H1 (cell line): Measurements from ENCODE around the gene WWC1. TPM values are rescaled to one million over a fixed set of nuclear protein-coding genes. Genes with fewer than 3 reads are reported as not detected.

Source experiments
- CTCF ChIA-PET: fragments of 300-600 bp; sonication (Branson Sonifier 250); formaldehyde crosslinking; loops from one replicate; lab custom pipeline; 2021; ENCODE audit not compliant: partially characterized antibody; lab: Charles Lee
- POLR2A ChIA-PET: fragments of 300-600 bp; sonication (Branson Sonifier 250); formaldehyde crosslinking; loops from one replicate; lab custom pipeline; 2021; ENCODE audit warnings: inconsistent platforms; ENCODE audit not compliant: partially characterized antibody; lab: Charles Lee
- DNase-seq, 2 experiments: peaks; one replicate each; pipeline versions ENCODE4 v3.0.0 to v3.0.0-alpha.2; 2010 to 2022; ENCODE audit warnings: low spot score in 2 of 2, low read depth in 1 of 2, mixed read lengths in 1 of 2
- FAIRE-seq: peaks from 2 replicates; lab custom pipeline; 2011; peaks lifted over from hg19 to GRCh38; lab: Jason Lieb, UNC
- H2AFZ ChIP-seq: 2 replicates; pipeline ENCODE4 v1.8.1; 2012; ENCODE audit warnings: low read length, inconsistent platforms
- H2AK5ac ChIP-seq: 2 replicates; pipeline ENCODE4 v1.6.1; 2013; ENCODE audit warnings: low read depth, low read length
- H2BK120ac ChIP-seq: replicated peaks from 2 replicates; pipeline ENCODE3; 2013; ENCODE audit warnings: low read depth, low read length, inconsistent platforms
- H2BK12ac ChIP-seq: 2 replicates; pipeline ENCODE4 v1.6.1; 2013; ENCODE audit warnings: low read depth, low read length
- H2BK15ac ChIP-seq: 2 replicates; pipeline ENCODE4 v1.6.1; 2013; ENCODE audit warnings: low read length
- H2BK20ac ChIP-seq: 2 replicates; pipeline ENCODE4 v1.6.1; 2013; ENCODE audit warnings: low read length
- H2BK5ac ChIP-seq: 2 replicates; pipeline ENCODE4 v1.6.1; 2013; ENCODE audit warnings: low read depth, low read length
- H3K14ac ChIP-seq: 2 replicates; pipeline ENCODE4 v1.6.1; 2013; ENCODE audit warnings: inconsistent platforms; ENCODE audit not compliant: insufficient read length
- H3K18ac ChIP-seq: 2 replicates; pipeline ENCODE4 v1.6.1; 2013; ENCODE audit warnings: low read length; ENCODE audit errors: extremely low read depth
- H3K23ac ChIP-seq: 2 replicates; pipeline ENCODE4 v1.6.1; 2013; ENCODE audit warnings: inconsistent platforms; ENCODE audit not compliant: insufficient read length
- H3K23me2 ChIP-seq: 2 replicates; pipeline ENCODE4 v1.6.1; 2013; ENCODE audit warnings: low read depth, low read length
- H3K27ac ChIP-seq: 2 replicates; pipeline ENCODE4 v1.6.1; 2011; ENCODE audit warnings: low read depth, low read length, inconsistent platforms
- H3K27me3 ChIP-seq, 4 experiments: replicated peaks in 1 of 4; 1 replicate in 1 of 4; 2 replicates in 3 of 4; pipeline versions ENCODE4 v1.6.1 to v1.8.1; 2011 to 2013; ENCODE audit warnings: low read length in 3 of 4, mild to moderate bottlenecking in 3 of 4, inconsistent platforms in 2 of 4, mixed read lengths in 2 of 4, moderate library complexity in 1 of 4; ENCODE audit not compliant: control insufficient read depth in 3 of 4, insufficient read depth in 3 of 4; ENCODE audit errors: extremely low read depth in 1 of 4
- H3K36me3 ChIP-seq, 4 experiments: 2 replicates each; pipeline versions ENCODE4 v1.6.1 to v1.8.1; 2011 to 2013; ENCODE audit warnings: mild to moderate bottlenecking in 4 of 4, low read length in 3 of 4, moderate library complexity in 2 of 4, control low read depth in 1 of 4, inconsistent platforms in 1 of 4; ENCODE audit not compliant: insufficient read depth in 4 of 4, control insufficient read depth in 2 of 4
- H3K4ac ChIP-seq: replicated peaks from 2 replicates; pipeline ENCODE3; 2013; ENCODE audit warnings: low read length, low read depth, mixed read lengths, inconsistent platforms; ENCODE audit not compliant: insufficient read length
- H3K4me1 ChIP-seq, 4 experiments: replicated peaks in 1 of 4; 1 replicate in 1 of 4; 2 replicates in 3 of 4; pipeline versions ENCODE4 v1.6.1 to v1.8.1; 2011 to 2013; ENCODE audit warnings: low read length in 3 of 4, inconsistent platforms in 2 of 4, mixed read lengths in 1 of 4; ENCODE audit not compliant: insufficient read depth in 4 of 4, control insufficient read depth in 3 of 4
- H3K4me2 ChIP-seq, 2 experiments: 2 replicates each; pipeline versions ENCODE4 v1.6.1 to v1.8.1; 2011 to 2013; ENCODE audit warnings: low read depth in 2 of 2, low read length in 2 of 2, control low read depth in 1 of 2, inconsistent platforms in 1 of 2, mild to moderate bottlenecking in 1 of 2; ENCODE audit not compliant: insufficient read depth in 1 of 2
- H3K4me3 ChIP-seq, 4 experiments: fragments of 200-600, 300-600 bp in 1 of 4; sonication (generic), shearing (Covaris generic), sonication (Bioruptor Twin) in 1 of 4; 2 replicates each; pipeline versions ENCODE4 v1.5.1 to v1.8.1; 2011 to 2016; ENCODE audit warnings: low read length in 4 of 4, low read depth in 3 of 4, control low read depth in 2 of 4, inconsistent platforms in 2 of 4, mild to moderate bottlenecking in 2 of 4, mixed read lengths in 1 of 4, moderate library complexity in 1 of 4; ENCODE audit not compliant: insufficient read depth in 2 of 4; ENCODE audit errors: extremely low read depth in 1 of 4
- H3K56ac ChIP-seq: replicated peaks from 2 replicates; pipeline ENCODE3; 2013; ENCODE audit warnings: low read depth, mild to moderate bottlenecking, mixed read lengths, low read length, inconsistent platforms; ENCODE audit not compliant: insufficient read length
- H3K79me1 ChIP-seq: 2 replicates; pipeline ENCODE4 v1.6.1; 2013; ENCODE audit warnings: low read depth, low read length, control low read depth
- H3K79me2 ChIP-seq, 2 experiments: 2 replicates each; pipeline versions ENCODE4 v1.6.1 to v1.8.1; 2012 to 2013; ENCODE audit warnings: low read length in 2 of 2, mild to moderate bottlenecking in 2 of 2, inconsistent platforms in 1 of 2; ENCODE audit not compliant: insufficient read depth in 2 of 2, control insufficient read depth in 1 of 2
- H3K9ac ChIP-seq, 4 experiments: replicated peaks in 1 of 4; 1 replicate in 1 of 4; 2 replicates in 3 of 4; pipeline versions ENCODE4 v1.6.1 to v1.8.1; 2011 to 2013; ENCODE audit warnings: low read depth in 3 of 4, low read length in 3 of 4, control low read depth in 2 of 4, mild to moderate bottlenecking in 2 of 4, moderate library complexity in 2 of 4, inconsistent platforms in 1 of 4; ENCODE audit errors: extremely low read depth in 1 of 4
- H3K9me3 ChIP-seq, 2 experiments: 2 replicates each; pipeline versions ENCODE4 v1.6.1 to v1.8.1; 2012 to 2013; ENCODE audit warnings: mild to moderate bottlenecking in 2 of 2, moderate library complexity in 2 of 2, control low read depth in 1 of 2, inconsistent platforms in 1 of 2, low read depth in 1 of 2, low read length in 1 of 2, mixed read lengths in 1 of 2; ENCODE audit not compliant: insufficient read depth in 2 of 2
- H4K20me1 ChIP-seq, 2 experiments: replicated peaks in 1 of 2; 2 replicates each; pipeline versions ENCODE3 to v1.8.1; 2011 to 2013; ENCODE audit warnings: inconsistent platforms in 2 of 2, low read length in 2 of 2, mild to moderate bottlenecking in 1 of 2; ENCODE audit not compliant: insufficient read depth in 2 of 2, control insufficient read depth in 1 of 2
- H4K5ac ChIP-seq: 2 replicates; pipeline ENCODE4 v1.6.1; 2013; ENCODE audit warnings: low read length, low read depth, mixed read lengths, inconsistent platforms; ENCODE audit not compliant: insufficient read length
- H4K8ac ChIP-seq: 2 replicates; pipeline ENCODE4 v1.8.0; 2013; ENCODE audit warnings: mild to moderate bottlenecking, moderate library complexity, low read length, inconsistent platforms; ENCODE audit not compliant: insufficient read depth; ENCODE audit errors: extremely low read depth
- H4K91ac ChIP-seq: replicated peaks from 2 replicates; pipeline ENCODE3; 2013; ENCODE audit warnings: low read length, mixed read lengths, inconsistent platforms; ENCODE audit not compliant: insufficient read length
- BACH1 ChIP-seq: IDR thresholded peaks from 2 replicates; pipeline ENCODE4 v1.6.1; 2012; ENCODE audit warnings: low read length, improper control_type of control experiment
- FOSL1 ChIP-seq: IDR thresholded peaks from 2 replicates; pipeline ENCODE4 v1.6.1; 2011; ENCODE audit warnings: mild to moderate bottlenecking, low read depth, low read length, moderate library complexity; ENCODE audit not compliant: insufficient read depth
- KDM4A ChIP-seq: IDR thresholded peaks from one replicate; pipeline ENCODE4 v1.7.1; 2012; ENCODE audit warnings: low read depth, mild to moderate bottlenecking, moderate library complexity, low read length, inconsistent platforms; ENCODE audit not compliant: severe bottlenecking
- WGBS, 2 experiments: shearing (Covaris generic) in 1 of 2; methylation state at CpG; one replicate each; pipeline versions ENCODE4 v1.1.6 to v1.1.7; 2013 to 2015; ENCODE audit warnings: low lambda C conversion rate in 2 of 2, mixed read lengths in 2 of 2, inconsistent platforms in 1 of 2, low coverage in 1 of 2, missing lambda C conversion rate in 1 of 2; ENCODE audit not compliant: insufficient replicate concordance in 2 of 2, insufficient coverage in 1 of 2, insufficient read length in 1 of 2; ENCODE audit errors: extremely low coverage in 1 of 2, missing lambda C conversion rate in 1 of 2; 5-methylcytosine and 5-hydroxymethylcytosine counted together
- polyA plus RNA-seq, 7 experiments: library from polyadenylated mRNA; depleted of rRNA in 3 of 7; stranded (reverse) in 5 of 7; unstranded in 2 of 7; fragments of >200 nt in 5 of 7; fragments of 200-250 nt in 2 of 7; gene quantifications; 1 replicate in 5 of 7; 2 replicates in 1 of 7; 4 replicates in 1 of 7; pipeline versions ENCODE4 v1.2.1 to v1.2.3, GENCODE V29; 2011 to 2013; ENCODE audit warnings: missing spikeins in 2 of 7, mixed read lengths in 2 of 7
- total RNA-seq: library from RNA; stranded (reverse); fragmentation: NEBNext Ultra II Directional; extraction: Animal tissue kit (Norgen Biotek cat#: 25700); gene quantifications from 2 replicates; pipeline ENCODE4 v1.2.1, GENCODE V29; 2021
- TF ChIP-seq, protein P1 (sequence below), 3 experiments: IDR thresholded peaks; 1 replicate in 2 of 3; 2 replicates in 1 of 3; pipeline versions ENCODE4 v1.5.1 to v1.6.1; 2011; ENCODE audit warnings: low read length in 3 of 3, mild to moderate bottlenecking in 3 of 3, inconsistent platforms in 2 of 3, low read depth in 1 of 3, moderate library complexity in 1 of 3; ENCODE audit not compliant: insufficient read depth in 1 of 3; ENCODE audit errors: control extremely low read depth in 1 of 3
- TF ChIP-seq, protein P2 (sequence below): IDR thresholded peaks from 2 replicates; pipeline ENCODE4 v1.6.1; 2012; ENCODE audit warnings: inconsistent platforms

Gene WWC1
- total and polyA plus RNA-seq, 2 of the 8 experiments (the other 6 are each of a cell fraction or from before 2014, with no cell fraction given), result 16.4 to 41.1 TPM

DNA sequence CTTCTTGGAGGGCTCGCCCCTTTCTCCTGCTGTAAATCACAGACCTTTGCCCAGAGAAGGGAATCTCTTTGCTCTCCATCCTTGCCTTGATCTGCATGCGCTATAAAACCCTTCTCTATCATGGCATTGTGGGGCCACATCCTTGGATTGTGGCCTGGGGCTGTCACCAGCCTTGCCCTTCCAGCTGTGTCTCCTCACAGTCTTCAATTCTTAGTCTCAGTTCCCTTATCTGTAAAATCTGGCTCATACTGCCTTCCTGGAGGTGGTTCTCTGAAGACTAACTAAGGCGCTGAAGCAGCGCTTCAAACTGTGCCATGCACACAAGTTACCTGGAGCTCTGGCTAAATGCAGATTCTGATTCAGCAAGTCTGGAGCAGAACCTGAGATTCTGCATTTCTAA is 141.5 kb downstream of the WWC1 start:
- Histone ChIP-seq H2BK12ac (no peak overlapping the region), H3K23ac (no peak overlapping the region), H2BK120ac (no peak overlapping the region), H3K79me2 (no peaks in the 10 kb centered on the region), H3K79me1 (no peaks in the 10 kb centered on the region), H3K4me1 (no peaks in the 10 kb centered on the region), H4K91ac (no peak overlapping the region), H3K4ac (no peak overlapping the region), H3K56ac (no peak overlapping the region), H4K8ac (no peak overlapping the region), H3K4me3 (no peak overlapping the region), H3K23me2 (no peaks in the 10 kb centered on the region; the same call in 1 of the 2 replicates), H3K27me3 (no peaks in the 10 kb centered on the region), H2BK20ac (no peak overlapping the region), H2BK15ac (no peak overlapping the region), H4K20me1 (peaks cover 0 to 2% of the 10 kb centered on the region in 2 experiments), H2BK5ac (no peak overlapping the region), H4K5ac (no peak overlapping the region), H3K18ac (no peak overlapping the region), H3K9me3 (no peaks in the 10 kb centered on the region), H3K9ac (no peak overlapping the region), H3K14ac (no peak overlapping the region), H3K27ac (no peak overlapping the region), H3K4me2 (no peak overlapping the region), H2AK5ac (no peak overlapping the region), H3K36me3 (peaks cover 4 to 46% (median 31%) of the 10 kb centered on the region in 4 experiments), H2AFZ (no peak overlapping the region)
- no peak for FAIRE-seq
- POLR2A ChIA-PET, result interaction anchor here (0.6 kb wide), 1 partner anchor 55 kb away, joined by 3 read pairs; no protein-coding TSS in a partner anchor
- WGBS, 2 experiments, result 97% methylated on average over 4 of the region's 4 CpGs; no CpG with 5 or more reads in 1 of the 2 experiments
- CTCF ChIA-PET, result interaction anchor here (1.1 to 1.9 kb wide), 2 partner anchors 11 to 116 kb away, joined by 3 to 10 read pairs; no protein-coding TSS in a partner anchor
- DNase-seq, result no peak
- no peak for TF ChIP-seq FOSL1
- TF ChIP-seq, protein P1, sequence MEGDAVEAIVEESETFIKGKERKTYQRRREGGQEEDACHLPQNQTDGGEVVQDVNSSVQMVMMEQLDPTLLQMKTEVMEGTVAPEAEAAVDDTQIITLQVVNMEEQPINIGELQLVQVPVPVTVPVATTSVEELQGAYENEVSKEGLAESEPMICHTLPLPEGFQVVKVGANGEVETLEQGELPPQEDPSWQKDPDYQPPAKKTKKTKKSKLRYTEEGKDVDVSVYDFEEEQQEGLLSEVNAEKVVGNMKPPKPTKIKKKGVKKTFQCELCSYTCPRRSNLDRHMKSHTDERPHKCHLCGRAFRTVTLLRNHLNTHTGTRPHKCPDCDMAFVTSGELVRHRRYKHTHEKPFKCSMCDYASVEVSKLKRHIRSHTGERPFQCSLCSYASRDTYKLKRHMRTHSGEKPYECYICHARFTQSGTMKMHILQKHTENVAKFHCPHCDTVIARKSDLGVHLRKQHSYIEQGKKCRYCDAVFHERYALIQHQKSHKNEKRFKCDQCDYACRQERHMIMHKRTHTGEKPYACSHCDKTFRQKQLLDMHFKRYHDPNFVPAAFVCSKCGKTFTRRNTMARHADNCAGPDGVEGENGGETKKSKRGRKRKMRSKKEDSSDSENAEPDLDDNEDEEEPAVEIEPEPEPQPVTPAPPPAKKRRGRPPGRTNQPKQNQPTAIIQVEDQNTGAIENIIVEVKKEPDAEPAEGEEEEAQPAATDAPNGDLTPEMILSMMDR (IDR thresholded peaks at IDR 0.05; ENCODE audit: control extremely low read depth in 1 of 3, insufficient read depth in 1 of 3, low read depth in 1 of 3, low read length in 3 of 3), result no peak
- no peak for TF ChIP-seq BACH1
- TF ChIP-seq, protein P2, sequence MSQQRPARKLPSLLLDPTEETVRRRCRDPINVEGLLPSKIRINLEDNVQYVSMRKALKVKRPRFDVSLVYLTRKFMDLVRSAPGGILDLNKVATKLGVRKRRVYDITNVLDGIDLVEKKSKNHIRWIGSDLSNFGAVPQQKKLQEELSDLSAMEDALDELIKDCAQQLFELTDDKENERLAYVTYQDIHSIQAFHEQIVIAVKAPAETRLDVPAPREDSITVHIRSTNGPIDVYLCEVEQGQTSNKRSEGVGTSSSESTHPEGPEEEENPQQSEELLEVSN, result no peak
- TF ChIP-seq KDM4A, result no peak
